ENCODE results near the gene KANSL1. TPM values are rescaled to one million over a fixed set of nuclear protein-coding genes. Genes with fewer than 3 reads are reported as not detected.

Gene KANSL1
- total RNA-seq, 3 donors from 2014 or later, result 80.2 to 107 (median 88.8) TPM

GRCh38 chr17:46124695-46125592 lies 68.3 kb downstream of the KANSL1 start:
- ATAC-seq, result no peak
- intact Hi-C loops (cut with DNase I, micrococcal nuclease), result no loop called here

GRCh38 chr17:46123607-46124006 lies 69.6 kb downstream of the KANSL1 start:
- TF ChIP-seq CTCF (IDR thresholded peaks at IDR 0.05), result no peak
- ATAC-seq (no peak), DNase-seq (no peak)
- intact Hi-C loops (cut with DNase I, micrococcal nuclease), result no loop called here
- Histone ChIP-seq H3K4me1 (ENCODE audit: low read depth) (peaks cover 11% of the 10 kb centered on the region), H3K36me3 (ENCODE audit: low read depth) (no peaks in the 10 kb centered on the region), H3K9me3 (no peaks in the 10 kb centered on the region), H3K4me3 (no peak overlapping the region)

More at GRCh38 chr17:46124695-46125592, 68.3 kb downstream of the KANSL1 start:
- Histone ChIP-seq H3K36me3 (ENCODE audit: low read depth) (no peaks in the 10 kb centered on the region), H3K4me1 (ENCODE audit: low read depth) (peaks cover 11% of the 10 kb centered on the region), H3K4me3 (no peak overlapping the region), H3K9me3 (no peaks in the 10 kb centered on the region)
- TF ChIP-seq CTCF (IDR thresholded peaks at IDR 0.05), result no peak
- DNase-seq, result no peak

GRCh38 chr17:46122486-46122871 lies 70.8 kb downstream of the KANSL1 start:
- TF ChIP-seq CTCF (IDR thresholded peaks at IDR 0.05), result no peak
- Histone ChIP-seq H3K36me3 (ENCODE audit: low read depth) (no peaks in the 10 kb centered on the region), H3K4me1 (ENCODE audit: low read depth) (peaks cover 9% of the 10 kb centered on the region)

GRCh38 chr17:46121841-46122485 lies 71.3 kb downstream of the KANSL1 start:
- Histone ChIP-seq H3K9me3 (no peaks in the 10 kb centered on the region), H3K4me1 (ENCODE audit: low read depth) (peaks cover 9% of the 10 kb centered on the region), H3K4me3 (no peak overlapping the region), H3K36me3 (ENCODE audit: low read depth) (no peaks in the 10 kb centered on the region)
- intact Hi-C loops (cut with DNase I, micrococcal nuclease), result no loop called here
- ATAC-seq (peak; percentile 26), DNase-seq (no peak)
- no peak for TF ChIP-seq CTCF (IDR thresholded peaks at IDR 0.05)

More at GRCh38 chr17:46122486-46122871, 70.8 kb downstream of the KANSL1 start:
- DNase-seq, result no peak
- no peak for ATAC-seq
- no peak overlapping the region for H3K4me3 ChIP-seq
- H3K9me3 ChIP-seq, result no peaks in the 10 kb centered on the region
- intact Hi-C loops (cut with DNase I, micrococcal nuclease), result no loop called here

GRCh38 chr17:46121165-46121764 lies 72.0 kb downstream of the KANSL1 start:
- DNase-seq (no peak), ATAC-seq (peak; percentile 31)
- no peak for TF ChIP-seq CTCF (IDR thresholded peaks at IDR 0.05)
- Histone ChIP-seq H3K36me3 (ENCODE audit: low read depth) (no peaks in the 10 kb centered on the region), H3K9me3 (no peaks in the 10 kb centered on the region), H3K4me1 (ENCODE audit: low read depth) (peaks cover 9% of the 10 kb centered on the region), H3K4me3 (no peak overlapping the region)
- intact Hi-C loops (cut with DNase I, micrococcal nuclease), result no loop called here
